Lung (tissue), 16 donors: Measurements from ENCODE around the gene COA7. TPM values are rescaled to one million over a fixed set of nuclear protein-coding genes. Genes with fewer than 3 reads are reported as not detected.

Experiments
- ATAC-seq: fragments of 200-7000 bp; cut with Tn5 transposase; one replicate; pipeline ENCODE4 v1.9.1; 2020; ENCODE audit warnings: moderate number of reproducible peaks; ENCODE audit not compliant: insufficient read depth, low FRiP score
- DNase-seq, 3 donors: peaks; one replicate each; pipeline ENCODE4 v3.0.0-alpha.2; 2013 to 2017
- H3K27ac ChIP-seq, 2 donors: one replicate each; pipeline ENCODE4 v1.5.1; 2013; ENCODE audit warnings: mild to moderate bottlenecking in 2 of 2, moderate library complexity in 2 of 2, control low read depth in 1 of 2, inconsistent platforms in 1 of 2, low read depth in 1 of 2, low read length in 1 of 2
- H3K27me3 ChIP-seq, 3 donors: one replicate each; pipeline ENCODE4 v1.5.1; 2013; ENCODE audit warnings: low read length in 2 of 3; ENCODE audit not compliant: control insufficient read depth in 3 of 3, insufficient read depth in 3 of 3
- H3K36me3 ChIP-seq, 4 donors: one replicate each; pipeline ENCODE4 v1.5.1; 2013; ENCODE audit warnings: low read length in 4 of 4, mild to moderate bottlenecking in 1 of 4, moderate library complexity in 1 of 4; ENCODE audit not compliant: control insufficient read depth in 4 of 4, insufficient read depth in 4 of 4
- H3K4me1 ChIP-seq, 5 donors: one replicate each; pipeline ENCODE4 v1.5.1; 2013; ENCODE audit warnings: low read length in 5 of 5, mild to moderate bottlenecking in 2 of 5, moderate library complexity in 1 of 5; ENCODE audit not compliant: control insufficient read depth in 5 of 5, insufficient read depth in 5 of 5
- H3K4me3 ChIP-seq: one replicate; pipeline ENCODE4 v1.5.1; 2013; ENCODE audit warnings: mild to moderate bottlenecking, control low read depth, moderate library complexity
- H3K9ac ChIP-seq, 2 donors: one replicate each; pipeline ENCODE4 v1.5.1; 2013; ENCODE audit warnings: low read length in 2 of 2, control low read depth in 1 of 2; ENCODE audit not compliant: insufficient read depth in 1 of 2
- H3K9me3 ChIP-seq, 4 donors: one replicate each; pipeline ENCODE4 v1.5.1; 2013; ENCODE audit warnings: low read length in 3 of 4, mild to moderate bottlenecking in 1 of 4, moderate library complexity in 1 of 4; ENCODE audit not compliant: control insufficient read depth in 4 of 4, insufficient read depth in 3 of 4
- whole genome bisulfite sequencing, 2 donors: extraction: QIAGEN DNeasy Blood & Tissue Kit; methylation state at CpG; one replicate each; pipeline ENCODE4 v1.1.7; 2013; 5-methylcytosine and 5-hydroxymethylcytosine counted together
- long read RNA-seq, 5 donors: transcript quantifications; one replicate each; lab custom pipeline, GENCODE V29; 2026
- polyA plus RNA-seq, 2 donors: library from polyadenylated mRNA; stranded (reverse); fragments of 200-250 nt; gene quantifications; one replicate each; pipeline ENCODE4 v1.2.1, GENCODE V29; 2013
- total RNA-seq, 2 donors: library from RNA; depleted of rRNA in 1 of 2; stranded (reverse); fragments of >200 nt in 1 of 2; gene quantifications; one replicate each; pipeline ENCODE4 v1.2.1, GENCODE V29; 2014 to 2021
- TF ChIP-seq, protein P1 (sequence below): IDR thresholded peaks from 2 replicates; pipeline ENCODE4 v1.5.1; 2012; ENCODE audit warnings: mild to moderate bottlenecking; ENCODE audit errors: control extremely low read depth, extremely low read depth
- donor health status: control.
- donor health status: control.
- donor health status: Bipolar disorder and iron deficiency.
- donor health status: healthy.
- donor health status: DM: yes; HTN: yes; CAD: no.

Gene COA7
- total RNA-seq, result 10 to 100 TPM in 1 of 2 donors, 1 to 10 TPM in 1; 4.8 to 20.4 TPM
- 10 to 100 TPM in 1 of 2 donors, 1 to 10 TPM in 1; 4.9 to 12.1 TPM for polyA plus RNA-seq
- long read RNA-seq, donor 1, full-length matches to known transcripts, result 18 of 18 reads
- long read RNA-seq, donor 1, partial matches to known transcripts, result 0 of 18 reads
- long read RNA-seq, donor 1, other reads (novel, unspliced or antisense), result 0 of 18 reads
- long read RNA-seq, donor 2, full-length matches to known transcripts, result 2 of 2 reads
- long read RNA-seq, donor 2, partial matches to known transcripts, result 0 of 2 reads
- long read RNA-seq, donor 2, other reads (novel, unspliced or antisense), result 0 of 2 reads
- long read RNA-seq, donor 3, full-length matches to known transcripts, result 5 of 5 reads
- long read RNA-seq, donor 3, partial matches to known transcripts, result 0 of 5 reads
- long read RNA-seq, donor 3, other reads (novel, unspliced or antisense), result 0 of 5 reads
- long read RNA-seq, donor 4, full-length matches to known transcripts, result 6 of 6 reads
- long read RNA-seq, donor 4, partial matches to known transcripts, result 0 of 6 reads
- long read RNA-seq, donor 4, other reads (novel, unspliced or antisense), result 0 of 6 reads
- long read RNA-seq, donor 5, full-length matches to known transcripts, result 6 of 6 reads
- long read RNA-seq, donor 5, partial matches to known transcripts, result 0 of 6 reads
- long read RNA-seq, donor 5, other reads (novel, unspliced or antisense), result 0 of 6 reads

DNA sequence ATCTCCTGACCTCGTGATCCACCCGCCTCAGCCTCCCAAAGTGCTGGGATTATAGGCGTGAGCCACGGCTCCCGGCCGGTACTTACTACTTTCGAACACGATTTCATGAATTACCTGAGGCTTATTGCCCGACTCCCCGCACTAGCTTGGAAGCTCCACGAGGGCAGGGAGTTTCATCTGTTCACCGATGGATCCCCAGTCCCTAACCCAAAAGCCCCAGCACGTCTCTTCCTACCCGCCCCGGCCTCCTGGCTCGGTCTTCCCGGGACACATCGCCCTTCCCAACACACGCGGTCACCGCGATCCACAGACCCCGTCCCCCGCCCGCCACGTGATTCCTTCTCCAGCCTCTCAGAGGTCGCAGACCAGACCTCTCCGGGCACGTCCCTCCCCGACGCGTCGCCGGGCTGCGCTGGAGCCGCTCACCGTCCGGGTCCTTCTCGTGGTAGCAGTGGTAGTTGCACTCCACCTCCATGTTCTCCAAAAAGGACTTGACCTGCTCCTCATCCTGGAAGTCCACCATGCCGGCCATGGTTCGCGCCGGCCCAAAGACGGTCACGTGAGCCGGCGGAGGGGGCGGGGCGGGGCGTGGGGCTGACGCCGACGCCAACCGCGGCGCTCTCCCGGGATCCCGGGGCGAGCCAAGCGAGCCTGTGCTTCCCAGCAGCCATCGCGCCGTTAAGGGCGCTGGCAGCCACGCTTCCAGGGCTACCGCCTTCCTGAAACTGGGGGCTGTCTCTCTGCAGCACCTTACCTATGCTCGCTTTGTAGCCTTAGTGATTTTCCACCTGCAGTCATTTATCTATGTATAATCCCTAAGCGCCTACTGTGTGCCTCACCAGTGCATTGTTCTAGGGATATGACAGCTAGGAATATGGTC lies at the start of gene COA7:
Gene COA7, minus strand, starts transcription at position 553 of the 880 bp plus-strand sequence. Its CDS starts 21 bp downstream, at position 532.
- TF ChIP-seq, protein P1, sequence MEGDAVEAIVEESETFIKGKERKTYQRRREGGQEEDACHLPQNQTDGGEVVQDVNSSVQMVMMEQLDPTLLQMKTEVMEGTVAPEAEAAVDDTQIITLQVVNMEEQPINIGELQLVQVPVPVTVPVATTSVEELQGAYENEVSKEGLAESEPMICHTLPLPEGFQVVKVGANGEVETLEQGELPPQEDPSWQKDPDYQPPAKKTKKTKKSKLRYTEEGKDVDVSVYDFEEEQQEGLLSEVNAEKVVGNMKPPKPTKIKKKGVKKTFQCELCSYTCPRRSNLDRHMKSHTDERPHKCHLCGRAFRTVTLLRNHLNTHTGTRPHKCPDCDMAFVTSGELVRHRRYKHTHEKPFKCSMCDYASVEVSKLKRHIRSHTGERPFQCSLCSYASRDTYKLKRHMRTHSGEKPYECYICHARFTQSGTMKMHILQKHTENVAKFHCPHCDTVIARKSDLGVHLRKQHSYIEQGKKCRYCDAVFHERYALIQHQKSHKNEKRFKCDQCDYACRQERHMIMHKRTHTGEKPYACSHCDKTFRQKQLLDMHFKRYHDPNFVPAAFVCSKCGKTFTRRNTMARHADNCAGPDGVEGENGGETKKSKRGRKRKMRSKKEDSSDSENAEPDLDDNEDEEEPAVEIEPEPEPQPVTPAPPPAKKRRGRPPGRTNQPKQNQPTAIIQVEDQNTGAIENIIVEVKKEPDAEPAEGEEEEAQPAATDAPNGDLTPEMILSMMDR, result no peak
- peak within 1 kb of the TSS; percentile 59 to 76 for H3K9ac ChIP-seq
- no peaks in the 10 kb centered on the region for H3K9me3 ChIP-seq
- H3K4me3 ChIP-seq, result peak within 1 kb of the TSS; percentile 76
- H3K36me3 ChIP-seq, result peaks cover 0 to under 1% (median 0%) of the 10 kb centered on the region in 4 donors
- peak within 1 kb of the TSS; percentile 77 to 85 for H3K27ac ChIP-seq
- ATAC-seq (peak; percentile 88), DNase-seq (peak; percentile 88 to 92 (median 90))
- peaks cover 0 to 6% (median 3%) of the 10 kb centered on the region in 5 donors for H3K4me1 ChIP-seq
- WGBS, 2 donors, result 1 to 2% methylated on average over 68 of the region's 68 CpGs
- H3K27me3 ChIP-seq, result no peaks in the 10 kb centered on the region

DNA sequence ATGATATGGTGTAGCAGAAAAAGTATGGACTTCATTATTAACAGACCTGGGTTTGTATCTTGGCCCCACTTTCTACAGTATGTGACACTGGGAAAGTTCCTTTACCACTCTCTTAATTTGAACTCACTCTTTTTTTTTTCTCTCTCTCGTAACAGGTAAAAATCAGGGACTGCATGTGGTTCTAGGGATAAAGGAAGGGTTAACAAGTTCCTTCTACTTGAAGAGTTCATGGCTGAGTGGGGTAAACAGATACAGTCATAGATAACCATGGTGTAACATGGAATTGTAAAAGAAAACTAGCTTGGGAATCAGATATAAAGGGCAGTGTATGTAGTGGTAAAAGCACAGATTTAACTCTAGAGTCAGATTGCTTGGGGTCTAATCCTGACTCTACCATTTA lies 49.3 kb upstream of the COA7 start:
- DNase-seq, result no peak
- no peak overlapping the region for H3K4me3 ChIP-seq
- H3K9ac ChIP-seq, result no peak overlapping the region
- 84 to 89% methylated on average over 1 of the region's 1 CpG for WGBS, 2 donors
- H3K9me3 ChIP-seq, result no peaks in the 10 kb centered on the region
- no peak for ATAC-seq
- H3K27me3 ChIP-seq, result no peaks in the 10 kb centered on the region
- no peaks in the 10 kb centered on the region for H3K36me3 ChIP-seq
- no peak overlapping the region for H3K27ac ChIP-seq
- TF ChIP-seq, protein P1, result no peak
- H3K4me1 ChIP-seq, result peaks cover 5 to 27% (median 9%) of the 10 kb centered on the region in 5 donors

DNA sequence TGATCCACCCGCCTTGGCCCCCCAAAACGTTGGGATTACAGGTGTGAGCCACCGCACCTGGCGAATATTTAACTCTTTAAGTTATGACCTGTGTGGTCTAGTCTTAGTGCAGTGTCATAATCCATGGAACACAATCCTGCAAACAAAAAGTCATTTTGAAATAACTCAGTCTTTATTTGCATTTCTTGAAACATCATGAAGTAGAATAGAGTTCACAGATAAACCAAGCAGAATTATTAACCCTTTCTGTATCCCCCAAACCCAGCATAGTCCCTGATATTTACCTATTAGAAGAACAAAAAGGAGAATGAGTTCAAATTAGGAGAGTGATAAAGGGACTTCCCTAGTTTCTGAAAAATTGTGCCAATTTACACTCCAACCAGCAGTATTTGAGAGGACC lies 48.0 kb upstream of the COA7 start:
- TF ChIP-seq, protein P1, result no peak
- Histone ChIP-seq H3K9ac (no peak overlapping the region), H3K9me3 (no peaks in the 10 kb centered on the region), H3K27me3 (no peaks in the 10 kb centered on the region), H3K27ac (no peak overlapping the region), H3K4me1 (peaks cover 0 to 15% (median 2%) of the 10 kb centered on the region in 5 donors), H3K36me3 (no peaks in the 10 kb centered on the region), H3K4me3 (no peak overlapping the region)
- no peak for DNase-seq
- WGBS, 2 donors, result 82 to 95% methylated on average over 4 of the region's 4 CpGs
- ATAC-seq, result no peak
